HG03520 (cell line): Measurements from ENCODE around the gene PTPRS.

Experiments used
- ATAC-seq: cut with Tn5 transposase; IDR thresholded peaks from one replicate; pipeline ENCODE4 v1.9.1; 2021; ENCODE audit warnings: mild to moderate bottlenecking, moderate library complexity; ENCODE audit not compliant: unreplicated experiment

The PTPRS gene

GRCh38 chr19:5309438-5310204 lies 31.0 kb downstream of the PTPRS start:
- ATAC-seq: no peak

GRCh38 chr19:5308451-5309437 lies 31.9 kb downstream of the PTPRS start:
- ATAC-seq: no peak

DNA sequence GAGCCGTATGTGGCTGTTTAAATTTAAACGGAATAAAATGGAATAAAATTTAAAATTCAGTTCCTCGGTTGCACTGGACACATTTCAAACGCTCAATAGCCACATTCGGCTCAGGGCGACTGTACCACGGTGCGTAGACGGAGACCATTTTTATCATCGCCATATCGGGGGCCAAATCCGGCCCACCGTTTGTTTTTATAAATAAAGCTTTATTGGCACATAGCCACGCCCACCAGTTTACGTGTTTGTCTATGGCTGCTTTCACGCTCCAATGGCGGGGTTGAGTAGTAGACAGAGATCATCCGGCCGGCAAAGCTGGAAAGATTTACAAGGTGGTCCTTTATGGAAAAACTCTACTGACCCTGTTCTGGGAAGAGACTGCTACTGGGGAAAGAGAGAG lies 33.0 kb downstream of the PTPRS start:
- no peak for ATAC-seq

- ATAC-seq: no peak
These were observed 35.4 kb downstream of the PTPRS start for GRCh38 chr19:5305163-5305562.

DNA sequence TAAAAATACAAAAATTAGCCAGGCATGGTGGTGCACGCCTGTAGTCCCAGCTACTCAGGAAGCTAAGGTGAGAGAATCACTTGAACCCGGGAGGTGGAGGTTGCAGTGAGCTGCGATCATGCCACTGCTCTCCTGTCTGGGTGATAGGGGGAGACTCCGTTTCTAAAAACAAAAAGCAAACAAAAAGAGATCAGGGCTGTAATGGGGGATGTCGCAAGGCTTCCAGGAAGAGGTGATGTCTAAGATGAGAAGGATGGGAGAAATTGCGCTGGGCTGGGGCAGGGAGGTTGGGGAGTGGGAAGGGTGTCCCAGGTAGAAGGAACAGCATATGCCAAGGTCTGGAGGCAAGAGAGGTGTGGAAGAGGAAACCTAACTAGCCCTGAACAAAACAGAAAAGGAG lies 36.1 kb downstream of the PTPRS start:
- no peak for ATAC-seq

- ATAC-seq: no peak
These were observed 37.4 kb downstream of the PTPRS start for GRCh38 chr19:5303208-5303607.

GRCh38 chr19:5302396-5302795 lies 38.2 kb downstream of the PTPRS start:
- ATAC-seq: no peak

GRCh38 chr19:5299137-5299536 lies 41.5 kb downstream of the PTPRS start:
- no peak for ATAC-seq

- no peak for ATAC-seq
These were observed 42.1 kb downstream of the PTPRS start for GRCh38 chr19:5298471-5298901.

- ATAC-seq: no peak
These were observed 43.3 kb downstream of the PTPRS start for GRCh38 chr19:5297272-5297669.

- no peak for ATAC-seq
These were observed 43.9 kb downstream of the PTPRS start for GRCh38 chr19:5296457-5297271.

DNA sequence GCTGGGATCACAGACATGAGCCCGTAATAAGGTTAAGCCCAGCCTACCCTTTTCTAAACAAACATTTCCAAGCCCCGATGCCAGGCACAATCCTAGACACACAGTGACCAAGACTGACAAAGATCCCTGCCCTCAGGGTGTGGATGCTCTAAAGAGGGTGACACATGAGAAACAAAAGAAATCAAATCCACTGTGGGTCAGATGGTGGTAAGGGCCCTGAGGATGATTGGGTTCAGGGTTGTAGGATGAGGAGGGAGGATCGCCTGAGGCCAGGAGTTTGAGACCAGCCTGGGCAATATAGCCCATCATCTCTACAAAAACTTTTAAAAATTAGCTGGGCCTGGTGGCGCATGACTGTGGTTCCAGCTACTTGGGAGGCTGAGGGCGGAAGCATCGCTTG lies 44.6 kb downstream of the PTPRS start:
- no peak for ATAC-seq

DNA sequence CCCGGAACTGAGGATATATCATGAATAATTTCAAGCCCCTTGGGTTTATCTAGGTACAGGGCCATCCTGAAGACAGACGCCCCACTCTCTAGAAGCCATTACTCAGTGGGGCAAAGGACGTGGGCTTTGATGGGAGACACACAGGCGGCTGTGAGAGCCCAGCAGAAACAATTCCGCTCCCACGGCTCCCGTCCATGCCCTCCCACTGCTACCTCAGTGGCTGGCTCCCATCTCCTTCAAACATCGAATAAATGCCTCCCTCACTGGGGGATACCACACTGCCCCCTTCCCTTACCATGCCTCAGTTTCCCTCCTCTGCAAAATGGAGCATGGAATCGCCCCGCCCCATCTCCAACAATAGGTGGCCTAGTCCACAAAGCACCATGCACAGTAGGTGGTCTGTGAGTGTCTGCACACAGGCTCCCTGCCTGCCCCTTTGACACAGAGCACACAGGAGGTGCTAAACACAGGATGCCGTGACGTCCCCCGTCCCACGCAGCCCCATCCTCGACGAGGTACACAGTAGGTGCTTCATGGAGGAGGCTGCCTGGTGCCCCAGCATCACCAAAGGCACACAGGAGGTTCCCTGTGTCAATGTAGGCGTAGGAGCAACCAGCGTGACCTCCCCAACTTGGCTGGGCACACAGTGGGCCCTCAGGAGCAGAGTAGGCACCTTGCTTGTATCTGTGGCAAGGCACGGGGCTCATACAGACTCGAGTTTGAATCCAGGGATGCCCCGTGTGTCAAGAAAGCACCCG lies 46.0 kb downstream of the PTPRS start:
- ATAC-seq: no peak

GRCh38 chr19:5293612-5294378 lies 46.8 kb downstream of the PTPRS start:
- no peak for ATAC-seq

DNA sequence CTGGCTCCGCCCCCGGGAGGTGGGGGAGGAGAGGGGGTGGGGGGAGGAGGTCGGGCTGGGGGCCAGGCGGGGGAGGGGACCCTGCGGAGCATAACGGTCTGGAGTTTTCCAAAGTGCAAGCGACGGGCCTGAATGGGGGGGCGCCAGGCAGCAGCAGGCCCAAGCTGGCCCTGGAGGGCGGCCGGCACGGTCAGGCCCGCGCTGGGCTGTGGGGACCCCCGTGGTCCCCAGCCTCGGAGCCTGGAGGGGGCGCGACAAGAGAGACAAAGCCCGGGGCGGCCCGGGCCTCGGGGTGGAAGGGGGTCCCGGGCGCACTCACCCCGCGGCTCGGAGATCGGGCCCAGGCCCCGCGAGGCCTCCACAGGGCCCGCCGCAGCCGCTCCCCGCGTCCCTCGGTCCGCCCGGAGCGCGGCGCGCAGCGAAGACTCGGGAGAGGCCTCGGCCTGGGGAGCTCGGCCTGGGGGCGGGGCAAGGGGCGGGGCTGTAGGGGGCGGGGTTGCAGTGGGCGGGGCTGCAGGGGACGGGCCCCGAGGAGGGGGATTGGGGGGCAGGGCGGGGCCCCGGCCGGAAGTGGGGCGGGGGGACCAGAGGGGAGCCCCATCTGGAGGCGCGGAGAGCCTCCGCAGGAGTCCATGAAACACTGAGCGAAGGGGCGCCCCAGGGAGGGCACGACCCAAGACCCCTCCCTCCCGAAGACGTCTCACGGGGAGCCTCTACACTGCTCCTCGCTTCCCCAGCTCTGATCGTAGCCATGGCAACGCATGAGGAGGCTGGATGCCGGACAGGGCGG lies 47.6 kb downstream of the PTPRS start:
- ATAC-seq: no peak

- ATAC-seq: no peak
These were observed 48.2 kb downstream of the PTPRS start for GRCh38 chr19:5292453-5292821.

- ATAC-seq: no peak
These were observed 48.9 kb downstream of the PTPRS start for GRCh38 chr19:5291588-5292193.
